Upper lobe of right lung (tissue), 1 donor: ENCODE results near the gene DHX58. TPM values are rescaled to one million over a fixed set of nuclear protein-coding genes. Genes with fewer than 3 reads are reported as not detected.
A peak's percentile ranks its signal among the peaks of the same experiment; 100 is the strongest.

Experiments
- ATAC-seq: fragments of 200-7000 bp; cut with Tn5 transposase; one replicate; pipeline ENCODE4 v1.9.1; 2020; ENCODE audit warnings: mild to moderate bottlenecking, moderate library complexity
- DNase-seq: peaks from one replicate; pipeline ENCODE4 v3.0.0-alpha.2; 2020
- H3K27ac ChIP-seq: fragments of 200-600 bp; one replicate; pipeline ENCODE4 v1.8.0; 2022
- H3K27me3 ChIP-seq: fragments of 200-600 bp; one replicate; pipeline ENCODE4 v1.8.0; 2022; ENCODE audit warnings: mild to moderate bottlenecking
- H3K36me3 ChIP-seq: fragments of 200-600 bp; one replicate; pipeline ENCODE4 v1.8.0; 2022
- H3K4me1 ChIP-seq: fragments of 200-600 bp; one replicate; pipeline ENCODE4 v1.8.0; 2022
- H3K4me3 ChIP-seq: fragments of 200-600 bp; one replicate; pipeline ENCODE4 v1.8.0; 2022; ENCODE audit warnings: mild to moderate bottlenecking
- H3K9me3 ChIP-seq: fragments of 200-600 bp; one replicate; pipeline ENCODE4 v1.8.0; 2022
- CTCF ChIP-seq: fragments of 200-600 bp; IDR thresholded peaks from one replicate; pipeline ENCODE4 v1.8.0; 2022; ENCODE audit warnings: antibody characterized with exemption
- intact Hi-C: fragments of 100-400 bp; cut with DNase I; formaldehyde crosslinking; loops from one replicate; pipeline ENCODE4 v1.11.0; 2022
- total RNA-seq: library from RNA; stranded (reverse); fragmentation: NEBNext Ultra II Directional; extraction: Animal tissue kit (Norgen Biotek cat#: 25700); gene quantifications from one replicate; pipeline ENCODE4 v1.2.1, GENCODE V29; 2021
- donor health status: DM: no; HTN: yes; CAD: no; lungs with severe emphysema.

DHX58 gene
- total RNA-seq, 1 donor from 2014 or later: 27.5 TPM

- Histone ChIP-seq H3K27me3 (no peaks in the 10 kb centered on the region), H3K27ac (peak within 1 kb of the TSS; percentile 63), H3K4me3 (peak within 1 kb of the TSS; percentile 85), H3K36me3 (peaks cover 23% of the 10 kb centered on the region), H3K9me3 (no peaks in the 10 kb centered on the region), H3K4me1 (peaks cover 21% of the 10 kb centered on the region)
- DNase-seq (peak; percentile 91), ATAC-seq (peak; percentile 92)
- no peak for TF ChIP-seq CTCF
- intact Hi-C loops: no loop called here
Observed at GRCh38 chr17:42120770-42121769, 8.6 kb upstream of the DHX58 start, which contains the start of gene KAT2A. Gene KAT2A, minus strand, starts transcription at chr17:42121367. Its CDS starts 63 bp downstream, at chr17:42121304.

- H3K9me3 ChIP-seq: no peaks in the 10 kb centered on the region
- ATAC-seq (no peak), DNase-seq (no peak)
- no peaks in the 10 kb centered on the region for H3K27me3 ChIP-seq
- TF ChIP-seq CTCF: no peak
- intact Hi-C loops: no loop called here
- peak overlapping the region; percentile 85 for H3K4me3 ChIP-seq
- no peak overlapping the region for H3K27ac ChIP-seq
- peaks cover 16% of the 10 kb centered on the region for H3K36me3 ChIP-seq
- H3K4me1 ChIP-seq: peaks cover 21% of the 10 kb centered on the region
Observed at GRCh38 chr17:42120161-42120769, 7.8 kb upstream of the DHX58 start.

GRCh38 chr17:42119301-42119700 is 6.8 kb upstream of the DHX58 start:
- ATAC-seq: no peak
- no peak for DNase-seq
- no peak overlapping the region for H3K27ac ChIP-seq
- TF ChIP-seq CTCF: no peak
- no peaks in the 10 kb centered on the region for H3K9me3 ChIP-seq
- peaks cover 13% of the 10 kb centered on the region for H3K36me3 ChIP-seq
- intact Hi-C loops: loop anchor here (10.0 kb wide), 2 partner anchors 94 to 154 kb away; partner anchors contain the start of genes CNP and NKIRAS2
- no peaks in the 10 kb centered on the region for H3K27me3 ChIP-seq
- H3K4me1 ChIP-seq: peaks cover 21% of the 10 kb centered on the region
- no peak overlapping the region for H3K4me3 ChIP-seq

GRCh38 chr17:42118545-42118944 is 6.0 kb upstream of the DHX58 start:
- peak; percentile 44 for TF ChIP-seq CTCF
- H3K4me1 ChIP-seq: peaks cover 21% of the 10 kb centered on the region
- ATAC-seq: no peak
- no peaks in the 10 kb centered on the region for H3K9me3 ChIP-seq
- no peaks in the 10 kb centered on the region for H3K27me3 ChIP-seq
- H3K27ac ChIP-seq: no peak overlapping the region
- intact Hi-C loops: loop anchor here (10.0 kb wide), 2 partner anchors 94 to 154 kb away; partner anchors contain the start of genes CNP and NKIRAS2
- H3K4me3 ChIP-seq: no peak overlapping the region
- DNase-seq: no peak
- peaks cover 13% of the 10 kb centered on the region for H3K36me3 ChIP-seq

GRCh38 chr17:42118126-42118510 is 5.6 kb upstream of the DHX58 start:
- no peaks in the 10 kb centered on the region for H3K27me3 ChIP-seq
- intact Hi-C loops: loop anchor here (10.0 kb wide), 2 partner anchors 93 to 153 kb away; partner anchors contain the start of genes CNP and NKIRAS2
- no peaks in the 10 kb centered on the region for H3K9me3 ChIP-seq
- no peak overlapping the region for H3K4me3 ChIP-seq
- peaks cover 24% of the 10 kb centered on the region for H3K4me1 ChIP-seq
- DNase-seq (no peak), ATAC-seq (no peak)
- no peak overlapping the region for H3K27ac ChIP-seq
- H3K36me3 ChIP-seq: peaks cover 13% of the 10 kb centered on the region
- TF ChIP-seq CTCF: no peak
